Esophagus squamous epithelium (tissue), 4 donors: ENCODE measurements around the gene NCOA1.

Source experiments
- POLR2A ChIP-seq, 4 donors: fragments of 450-650 bp; IDR thresholded peaks; one replicate each; pipeline ENCODE4 v1.6.1; 2017; ENCODE audit warnings: antibody characterized with exemption in 4 of 4, mild to moderate bottlenecking in 4 of 4, moderate library complexity in 3 of 4
- TF ChIP-seq, protein P1 (sequence below), 6 experiments: fragments of 450-650 bp in 4 of 6; fragments of 200-600 bp in 2 of 6; sonication (generic) in 2 of 6; IDR thresholded peaks; one replicate each; pipeline ENCODE4 v1.5.1; 2016 to 2019; ENCODE audit warnings: antibody characterized with exemption in 6 of 6, mild to moderate bottlenecking in 4 of 6, moderate library complexity in 4 of 6

DNA sequence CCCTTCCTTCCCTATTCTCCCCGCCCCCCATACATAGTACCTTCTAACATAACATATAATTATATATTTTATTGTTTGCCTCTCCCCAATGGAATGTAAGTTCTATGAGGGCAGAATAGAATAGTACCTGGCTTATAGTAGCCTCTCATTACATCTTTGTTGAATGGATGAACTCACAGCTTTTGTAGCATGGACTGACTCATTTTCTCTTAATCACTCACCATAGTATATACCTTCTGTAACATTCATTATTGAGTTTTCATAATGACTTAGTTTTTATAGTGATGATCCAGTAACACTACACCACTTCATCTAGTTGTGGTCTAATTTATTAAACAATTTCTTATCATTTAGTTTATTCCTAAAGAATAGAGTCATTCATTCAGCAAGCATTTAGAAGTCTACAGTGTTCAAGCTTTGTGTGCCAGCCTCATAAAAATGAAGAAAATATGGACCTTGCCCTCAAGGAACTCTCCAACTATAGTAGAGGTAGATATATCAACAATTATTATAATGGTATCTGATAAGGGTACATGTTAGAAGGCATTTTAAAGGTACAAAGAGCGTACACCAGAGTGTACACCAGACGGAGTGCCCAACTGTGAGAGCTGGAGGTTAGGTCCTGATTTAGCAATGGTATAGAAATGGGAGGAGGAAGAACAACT is 31.1 kb downstream of the NCOA1 start:
- TF ChIP-seq, protein P1, sequence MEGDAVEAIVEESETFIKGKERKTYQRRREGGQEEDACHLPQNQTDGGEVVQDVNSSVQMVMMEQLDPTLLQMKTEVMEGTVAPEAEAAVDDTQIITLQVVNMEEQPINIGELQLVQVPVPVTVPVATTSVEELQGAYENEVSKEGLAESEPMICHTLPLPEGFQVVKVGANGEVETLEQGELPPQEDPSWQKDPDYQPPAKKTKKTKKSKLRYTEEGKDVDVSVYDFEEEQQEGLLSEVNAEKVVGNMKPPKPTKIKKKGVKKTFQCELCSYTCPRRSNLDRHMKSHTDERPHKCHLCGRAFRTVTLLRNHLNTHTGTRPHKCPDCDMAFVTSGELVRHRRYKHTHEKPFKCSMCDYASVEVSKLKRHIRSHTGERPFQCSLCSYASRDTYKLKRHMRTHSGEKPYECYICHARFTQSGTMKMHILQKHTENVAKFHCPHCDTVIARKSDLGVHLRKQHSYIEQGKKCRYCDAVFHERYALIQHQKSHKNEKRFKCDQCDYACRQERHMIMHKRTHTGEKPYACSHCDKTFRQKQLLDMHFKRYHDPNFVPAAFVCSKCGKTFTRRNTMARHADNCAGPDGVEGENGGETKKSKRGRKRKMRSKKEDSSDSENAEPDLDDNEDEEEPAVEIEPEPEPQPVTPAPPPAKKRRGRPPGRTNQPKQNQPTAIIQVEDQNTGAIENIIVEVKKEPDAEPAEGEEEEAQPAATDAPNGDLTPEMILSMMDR (IDR thresholded peaks at IDR 0.05) = no peak
- TF ChIP-seq POLR2A (IDR thresholded peaks at IDR 0.05) = no peak
